Lower leg skin (tissue), 4 donors: ENCODE measurements around the gene PSME2. TPM values are rescaled to one million over a fixed set of nuclear protein-coding genes. Genes with fewer than 3 reads are reported as not detected.

Source experiments
- DNase-seq, 2 donors: peaks; one replicate each; pipeline ENCODE4 v3.0.0-alpha.2; 2019; ENCODE audit warnings: low spot score in 2 of 2
- H3K4me3 ChIP-seq: fragments of 200-600 bp; sonication (generic); 2 replicates; pipeline ENCODE4 v1.5.1; 2017; ENCODE audit warnings: mild to moderate bottlenecking, low read depth; ENCODE audit not compliant: poor library complexity, severe bottlenecking
- POLR2A ChIP-seq, 2 donors: fragments of 450-650 bp; IDR thresholded peaks; one replicate each; pipeline ENCODE4 v1.6.1; 2016 to 2017; ENCODE audit warnings: antibody characterized with exemption in 2 of 2, mild to moderate bottlenecking in 1 of 2, moderate library complexity in 1 of 2
- WGBS, 2 donors: methylation state at CpG; one replicate each; pipeline ENCODE4 v1.1.5; 2018; 5-methylcytosine and 5-hydroxymethylcytosine counted together
- intact Hi-C: fragments of 100-400 bp; cut with DNase I; formaldehyde crosslinking; loops from one replicate; pipeline ENCODE4 v1.15.0; 2023; ENCODE audit warnings: low total_unique reads
- microRNA-seq, 2 donors: library from miRNA; unstranded; fragments of <30 nt; microRNA quantifications; one replicate each; pipeline ENCODE4, GENCODE V29; 2016; ENCODE audit warnings: borderline replicate concordance in 2 of 2, borderline number of aligned reads in 1 of 2
- total RNA-seq, 4 donors: library from RNA; depleted of rRNA; stranded (reverse); fragments of >200 nt; gene quantifications; one replicate each; pipeline ENCODE4 v1.1.0, GENCODE V29; 2016
- TF ChIP-seq, protein P1 (sequence below), 3 donors: fragments of 450-650 bp; IDR thresholded peaks; one replicate each; pipeline ENCODE4 v1.5.1; 2016; ENCODE audit warnings: antibody characterized with exemption in 3 of 3, mild to moderate bottlenecking in 3 of 3, moderate library complexity in 2 of 3

The PSME2 gene
- total RNA-seq, 4 donors from 2014 or later = 23.2 to 50.2 (median 31.2) TPM

DNA sequence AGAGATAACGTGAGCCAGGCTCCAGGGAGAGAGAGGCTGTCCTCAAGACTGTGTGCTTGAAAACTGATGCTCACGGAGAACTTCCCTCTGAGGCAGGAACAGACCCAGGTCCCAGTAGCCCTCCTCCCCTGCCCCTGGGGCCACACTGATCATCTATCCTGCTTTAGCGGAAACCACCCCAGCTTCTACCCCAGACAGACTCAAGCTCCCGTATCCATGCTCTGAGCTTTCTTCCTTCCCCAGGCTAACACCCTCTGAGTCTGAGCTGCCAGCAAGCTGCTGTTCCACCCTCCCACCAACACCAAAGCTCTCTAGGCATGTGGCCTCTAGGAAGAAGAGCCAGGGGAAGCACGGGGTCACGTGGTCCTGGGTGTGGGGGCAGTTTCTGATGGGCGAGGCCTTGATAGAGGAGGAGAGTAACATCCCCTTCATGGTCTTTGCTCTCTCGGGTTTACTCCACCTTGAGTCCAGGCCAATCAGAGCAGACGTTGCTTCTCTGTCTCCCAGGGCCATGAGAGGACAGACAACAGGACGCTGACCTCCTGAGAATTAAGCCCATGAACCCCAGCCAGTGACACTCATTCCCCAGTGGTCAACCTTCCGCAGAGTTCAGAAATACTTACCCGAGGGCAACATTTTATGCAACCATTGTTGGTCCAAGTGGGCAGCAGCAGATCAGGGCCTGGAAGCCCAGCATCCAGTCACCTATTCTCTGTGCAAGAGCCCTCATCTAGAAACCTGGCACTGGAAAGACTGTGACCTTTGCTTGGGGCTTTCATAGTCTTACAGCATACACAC lies 50.9 kb downstream of the PSME2 start:
- H3K4me3 ChIP-seq = peak overlapping the region; percentile 73
- 40 to 46% methylated on average over 12 of the region's 12 CpGs for WGBS, 2 donors
- peak; percentile 44 to 92 for DNase-seq
- no peak for TF ChIP-seq POLR2A (IDR thresholded peaks at IDR 0.05)
- TF ChIP-seq, protein P1, sequence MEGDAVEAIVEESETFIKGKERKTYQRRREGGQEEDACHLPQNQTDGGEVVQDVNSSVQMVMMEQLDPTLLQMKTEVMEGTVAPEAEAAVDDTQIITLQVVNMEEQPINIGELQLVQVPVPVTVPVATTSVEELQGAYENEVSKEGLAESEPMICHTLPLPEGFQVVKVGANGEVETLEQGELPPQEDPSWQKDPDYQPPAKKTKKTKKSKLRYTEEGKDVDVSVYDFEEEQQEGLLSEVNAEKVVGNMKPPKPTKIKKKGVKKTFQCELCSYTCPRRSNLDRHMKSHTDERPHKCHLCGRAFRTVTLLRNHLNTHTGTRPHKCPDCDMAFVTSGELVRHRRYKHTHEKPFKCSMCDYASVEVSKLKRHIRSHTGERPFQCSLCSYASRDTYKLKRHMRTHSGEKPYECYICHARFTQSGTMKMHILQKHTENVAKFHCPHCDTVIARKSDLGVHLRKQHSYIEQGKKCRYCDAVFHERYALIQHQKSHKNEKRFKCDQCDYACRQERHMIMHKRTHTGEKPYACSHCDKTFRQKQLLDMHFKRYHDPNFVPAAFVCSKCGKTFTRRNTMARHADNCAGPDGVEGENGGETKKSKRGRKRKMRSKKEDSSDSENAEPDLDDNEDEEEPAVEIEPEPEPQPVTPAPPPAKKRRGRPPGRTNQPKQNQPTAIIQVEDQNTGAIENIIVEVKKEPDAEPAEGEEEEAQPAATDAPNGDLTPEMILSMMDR (IDR thresholded peaks at IDR 0.05) = peak in 1 of 3 donors; percentile 91
- intact Hi-C loops = loop anchor here (10.0 kb wide), 1 partner anchor 81 kb away; no protein-coding TSS in a partner anchor

DNA sequence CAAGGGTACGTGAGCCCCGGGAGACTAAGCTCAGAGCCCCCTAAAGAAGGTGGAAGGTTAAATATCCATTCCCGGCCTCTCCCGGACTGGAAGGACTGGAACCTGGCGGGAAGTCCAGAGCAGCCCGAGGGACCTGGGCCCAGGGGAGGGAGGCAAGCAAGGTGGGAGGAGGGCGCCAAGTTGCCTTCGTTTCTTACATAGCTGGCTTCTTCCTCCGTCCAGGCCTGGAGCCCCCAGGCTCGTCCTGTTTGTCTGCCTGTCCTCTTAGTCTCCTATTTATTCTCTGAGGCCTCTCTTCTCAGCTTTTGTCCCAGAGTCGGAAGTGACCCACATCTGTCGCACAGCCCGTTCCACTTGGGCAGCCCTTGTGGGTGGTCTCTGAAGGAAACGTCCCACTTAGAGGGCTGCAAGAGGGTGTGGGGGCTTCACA lies 51.6 kb downstream of the PSME2 start:
- H3K4me3 ChIP-seq = peak overlapping the region; percentile 73
- no peak for DNase-seq
- 5 to 8% methylated on average over 14 of the region's 14 CpGs for WGBS, 2 donors
- intact Hi-C loops = loop anchor here (10.0 kb wide), 1 partner anchor 80 kb away; no protein-coding TSS in a partner anchor
- TF ChIP-seq, protein P1 (IDR thresholded peaks at IDR 0.05) = no peak
- TF ChIP-seq POLR2A (IDR thresholded peaks at IDR 0.05) = no peak

DNA sequence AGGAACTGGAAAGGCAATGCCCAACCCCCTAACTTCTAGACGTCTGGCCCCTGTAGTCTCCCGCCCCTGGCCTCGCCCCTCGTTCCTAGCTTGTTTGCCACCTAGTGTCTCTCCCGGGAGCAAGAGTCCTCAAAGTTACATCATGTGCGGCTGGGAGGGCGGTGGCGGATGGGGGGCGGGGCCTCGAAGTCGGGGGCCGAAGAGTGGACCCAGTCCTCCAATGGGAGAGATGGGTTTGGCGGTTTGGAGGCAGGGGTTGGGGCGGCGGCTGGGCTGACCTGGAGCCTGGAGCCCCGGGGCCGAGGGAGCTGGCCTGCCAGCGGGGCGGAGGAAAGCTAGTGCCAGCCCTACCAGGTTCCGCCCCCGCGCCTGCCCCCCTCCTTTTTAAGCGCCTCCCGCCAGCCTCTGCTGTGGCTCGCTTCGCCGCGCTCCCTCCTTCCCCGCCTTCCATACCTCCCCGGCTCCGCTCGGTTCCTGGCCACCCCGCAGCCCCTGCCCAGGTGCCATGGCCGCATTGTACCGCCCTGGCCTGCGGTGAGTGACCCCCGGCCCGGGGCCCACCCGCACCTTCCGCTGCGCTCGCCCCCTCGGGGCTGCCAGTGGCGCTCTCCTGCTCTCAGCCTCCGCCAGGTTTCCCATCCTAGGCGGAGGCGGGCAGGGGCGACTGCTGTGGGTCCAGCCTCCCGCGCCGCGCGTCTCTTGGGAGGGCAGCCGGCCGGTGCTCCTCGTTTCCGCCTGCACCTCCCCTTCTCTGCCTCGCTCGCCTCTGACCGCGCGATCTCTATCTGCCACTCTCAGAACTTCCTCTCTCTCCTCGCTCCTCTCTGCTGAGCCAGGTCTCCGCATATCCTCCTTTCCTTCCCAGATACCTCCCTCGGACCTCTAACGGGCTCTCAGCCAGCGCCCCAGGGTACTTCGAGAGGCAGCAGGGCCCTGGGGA lies 52.2 kb downstream of the PSME2 start, which contains the start of gene PCK2:
PCK2 (plus strand) TSS at position 411 of the 940 bp plus-strand sequence; CDS start at position 506, 95 bp downstream.
- 1% methylated on average over 53 to 65 of the region's 68 CpGs for WGBS, 2 donors
- TF ChIP-seq, protein P1 (IDR thresholded peaks at IDR 0.05) = peak in 1 of 3 donors; percentile 20
- no peak for TF ChIP-seq POLR2A (IDR thresholded peaks at IDR 0.05)
- H3K4me3 ChIP-seq = peak within 1 kb of the TSS; percentile 73
- peak; percentile 93 to 99 for DNase-seq
- intact Hi-C loops = loop anchor here (10.0 kb wide), 1 partner anchor 79 kb away; no protein-coding TSS in a partner anchor

Small RNA genes within 50 kb of the gene (microRNA-seq; reads per million reads assigned to microRNA genes)
- gene MIR7703 = 0 reads per million in 2 donors

Other genes with a start within 250 kb of the PSME2 start
- gene DHRS4, start 192.8 kb downstream of the PSME2 start, total RNA-seq = 10 to 100 TPM; 29.9 to 54.0 (median 38.9) TPM
- gene DHRS4L2, start 157.7 kb downstream of the PSME2 start, total RNA-seq = 10 to 100 TPM; 15.8 to 40.4 (median 23.3) TPM
- gene CARMIL3, start 94.6 kb downstream of the PSME2 start, total RNA-seq = 1 to 10 TPM; 2.8 to 7.6 (median 5.2) TPM
- gene CPNE6, start 75.0 kb downstream of the PSME2 start, total RNA-seq = under 1 TPM in 1 of 4 donors, not detected in 3; 0.39 TPM
- 10 to 100 TPM; 15.4 to 29.0 (median 21.0) TPM for gene PCK2, start 52.3 kb downstream of the PSME2 start, total RNA-seq
- gene DCAF11, start 31.8 kb downstream of the PSME2 start, total RNA-seq = 100 to 1,000 TPM in 1 of 4 donors, 10 to 100 TPM in 3; 53.3 to 134 (median 64.3) TPM
- gene NRL, start 31.7 kb downstream of the PSME2 start, total RNA-seq = 1 to 10 TPM in 2 of 4 donors, under 1 TPM in 1, not detected in 1; 0.52 to 2.4 (median 2.2) TPM
- 1 to 10 TPM in 2 of 4 donors, under 1 TPM in 1, not detected in 1; 0.61 to 1.3 (median 1.0) TPM for gene FITM1, start 16.0 kb downstream of the PSME2 start, total RNA-seq
- gene PSME1, start 10.4 kb downstream of the PSME2 start, total RNA-seq = 100 to 1,000 TPM in 3 of 4 donors, 10 to 100 TPM in 1; 81.3 to 125 (median 114) TPM
- gene EMC9, start 5.0 kb downstream of the PSME2 start, total RNA-seq = 10 to 100 TPM; 13.3 to 21.8 (median 20.6) TPM
- 10 to 100 TPM; 53.1 to 98.6 (median 77.3) TPM for gene RNF31, start 888 bp upstream of the PSME2 start, total RNA-seq
- 10 to 100 TPM; 36.1 to 54.1 (median 44.2) TPM for gene IRF9, start 14.7 kb upstream of the PSME2 start, total RNA-seq
- gene REC8, start 25.5 kb upstream of the PSME2 start, total RNA-seq = 1 to 10 TPM; 1.2 to 7.1 (median 2.4) TPM
- gene IPO4, start 42.2 kb upstream of the PSME2 start, total RNA-seq = 10 to 100 TPM; 25.1 to 40.0 (median 32.6) TPM
- 10 to 100 TPM; 44.6 to 64.4 (median 52.9) TPM for gene TM9SF1, start 48.8 kb upstream of the PSME2 start, total RNA-seq
- not detected for gene TSSK4, start 59.1 kb upstream of the PSME2 start, total RNA-seq
- 10 to 100 TPM; 50.3 to 99.6 (median 68.1) TPM for gene CHMP4A, start 66.9 kb upstream of the PSME2 start, total RNA-seq
- 10 to 100 TPM in 3 of 4 donors, 1 to 10 TPM in 1; 9.7 to 12.2 (median 10.7) TPM for gene MDP1, start 69.5 kb upstream of the PSME2 start, total RNA-seq
- gene NEDD8, start 85.8 kb upstream of the PSME2 start, total RNA-seq = 100 to 1,000 TPM in 3 of 4 donors, 10 to 100 TPM in 1; 68.0 to 153 (median 107) TPM
- 10 to 100 TPM; 39.0 to 57.2 (median 49.0) TPM for gene GMPR2, start 86.3 kb upstream of the PSME2 start, total RNA-seq
- gene TINF2, start 96.0 kb upstream of the PSME2 start, total RNA-seq = 10 to 100 TPM; 52.5 to 70.9 (median 60.0) TPM
- gene TGM1, start 116.6 kb upstream of the PSME2 start, total RNA-seq = 100 to 1,000 TPM; 160 to 283 (median 235) TPM
- 10 to 100 TPM; 35.5 to 69.4 (median 44.7) TPM for gene RABGGTA, start 125.0 kb upstream of the PSME2 start, total RNA-seq
- gene DHRS1, start 153.2 kb upstream of the PSME2 start, total RNA-seq = 100 to 1,000 TPM in 1 of 4 donors, 10 to 100 TPM in 3; 55.0 to 112 (median 90.6) TPM
- gene NOP9, start 153.2 kb upstream of the PSME2 start, total RNA-seq = 10 to 100 TPM; 13.8 to 20.4 (median 17.6) TPM
- 10 to 100 TPM; 10.6 to 29.8 (median 25.1) TPM for gene CIDEB, start 161.4 kb upstream of the PSME2 start, total RNA-seq
- 100 to 1,000 TPM in 3 of 4 donors, 10 to 100 TPM in 1; 88.1 to 173 (median 147) TPM for gene LTB4R2, start 163.5 kb upstream of the PSME2 start, total RNA-seq
- 100 to 1,000 TPM in 1 of 4 donors, 10 to 100 TPM in 3; 58.9 to 118 (median 70.9) TPM for gene LTB4R, start 164.9 kb upstream of the PSME2 start, total RNA-seq
- gene ADCY4, start 188.5 kb upstream of the PSME2 start, total RNA-seq = 10 to 100 TPM in 3 of 4 donors, 1 to 10 TPM in 1; 6.7 to 22.8 (median 16.5) TPM
- 10 to 100 TPM in 1 of 4 donors, 1 to 10 TPM in 3; 6.3 to 18.0 (median 7.2) TPM for gene RIPK3, start 193.4 kb upstream of the PSME2 start, total RNA-seq
- 10 to 100 TPM in 3 of 4 donors, 1 to 10 TPM in 1; 8.3 to 26.1 (median 14.0) TPM for gene NFATC4, start 221.6 kb upstream of the PSME2 start, total RNA-seq